ENCODE results near the gene PMM1. TPM values are rescaled to one million over a fixed set of nuclear protein-coding genes. Genes with fewer than 3 reads are reported as not detected.

Gene PMM1
- total and polyA plus RNA-seq, 2 experiments from 2014 or later = 29.4 to 78.2 TPM

DNA sequence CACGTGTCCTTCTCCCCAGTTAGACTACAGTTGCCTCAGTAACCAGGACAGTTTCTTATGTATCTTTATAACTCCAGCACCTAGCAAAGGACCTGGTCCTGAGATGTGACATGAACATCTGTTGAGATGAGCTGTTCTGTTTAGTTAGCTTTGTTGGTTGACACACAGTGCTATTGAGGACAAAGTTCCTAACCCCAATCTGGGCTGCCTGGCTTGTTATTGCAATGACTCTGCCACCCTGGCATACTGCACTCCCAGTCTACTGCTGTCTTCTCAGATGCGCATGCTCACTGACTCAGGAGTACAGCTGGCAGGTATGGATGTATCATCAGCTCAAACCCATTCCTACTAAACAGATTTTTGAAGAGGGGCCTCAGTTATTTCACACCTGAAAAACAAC is 23.8 kb upstream of the PMM1 start:
- no peak for DNase-seq
- H3K79me2 ChIP-seq (ENCODE audit: insufficient read depth) = peaks cover 96% of the 10 kb centered on the region

DNA sequence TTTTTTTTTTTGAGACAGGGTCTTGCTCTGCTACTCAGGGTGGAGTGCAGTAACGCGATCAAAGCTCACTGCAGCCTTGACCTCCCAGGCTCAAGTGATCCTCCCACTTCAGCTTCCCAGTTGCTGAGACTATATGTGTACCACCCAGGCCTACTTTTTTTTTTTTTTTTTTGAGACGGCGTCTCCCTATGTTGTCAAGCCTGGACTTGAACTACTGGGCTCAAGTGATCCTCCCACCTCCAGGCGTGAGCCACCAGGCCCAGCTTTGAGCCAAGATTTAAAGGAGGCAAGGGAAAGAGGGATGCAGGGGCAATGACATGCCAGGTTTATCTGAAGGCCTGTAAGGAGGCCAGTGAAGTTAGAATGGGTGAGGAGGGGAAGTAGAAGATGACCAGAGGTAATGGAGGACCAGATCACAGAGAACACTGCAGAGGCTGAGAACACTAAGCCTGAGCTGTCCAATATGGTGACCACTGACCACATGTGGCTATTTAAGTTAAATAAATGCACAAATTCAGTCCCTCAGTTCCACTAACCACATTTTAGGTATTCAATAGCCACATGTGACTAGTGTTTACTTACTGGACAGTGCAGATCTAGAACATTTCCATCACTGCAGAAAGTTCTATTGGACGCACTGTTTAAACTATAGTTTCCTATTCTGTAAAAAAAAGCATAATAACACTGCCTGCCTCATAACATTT is 23.1 kb upstream of the PMM1 start:
- Histone ChIP-seq H3K27ac (no peak overlapping the region), H3K79me2 (ENCODE audit: insufficient read depth) (peaks cover 89% of the 10 kb centered on the region), H4K20me1 (ENCODE audit: insufficient read depth) (no peaks in the 10 kb centered on the region), H3K9ac (no peak overlapping the region), H3K36me3 (ENCODE audit: low read depth) (no peaks in the 10 kb centered on the region), H3K4me3 (no peak overlapping the region), H3K4me1 (ENCODE audit: insufficient read depth) (no peaks in the 10 kb centered on the region), H3F3A (ENCODE audit: insufficient read depth) (peaks cover 7% of the 10 kb centered on the region; the same call in 1 of the 2 replicates), H2AFZ (no peak overlapping the region), H3K4me2 (ENCODE audit: unreplicated experiment) (no peak overlapping the region), H3K9me3 (ENCODE audit: low read depth) (no peaks in the 10 kb centered on the region), H3K9me2 (ENCODE audit: insufficient read depth) (no peaks in the 10 kb centered on the region), H3K27me3 (replicated peaks; ENCODE audit: insufficient read depth) (no peaks in the 10 kb centered on the region)
- DNase-seq = no peak
- in situ Hi-C loops (cut with MboI) = no loop called here
- 98 to 100% methylated on average over 6 of the region's 6 CpGs for WGBS, 2 experiments (ENCODE audit: low coverage in 1 of 2, low lambda C conversion rate in 2 of 2, missing lambda C conversion rate in 2 of 2)
- TF ChIP-seq EZH2phosphoT487 (IDR thresholded peaks at IDR 0.05; ENCODE audit: insufficient read depth, low read depth) = no peak
- TF ChIP-seq EZH2 (IDR thresholded peaks at IDR 0.05; ENCODE audit: insufficient read depth, poor library complexity, severe bottlenecking) = no peak

More for the DNA sequence above, 23.8 kb upstream of the PMM1 start:
- H3K36me3 ChIP-seq (ENCODE audit: low read depth) = no peaks in the 10 kb centered on the region
- no peaks in the 10 kb centered on the region for H3K9me2 ChIP-seq (ENCODE audit: insufficient read depth)
- H3K27ac ChIP-seq = no peak overlapping the region
- H3K4me2 ChIP-seq (ENCODE audit: unreplicated experiment) = no peak overlapping the region
- TF ChIP-seq EZH2phosphoT487 (IDR thresholded peaks at IDR 0.05; ENCODE audit: insufficient read depth, low read depth) (no peak), EZH2 (IDR thresholded peaks at IDR 0.05; ENCODE audit: insufficient read depth, poor library complexity, severe bottlenecking) (no peak)
- H3F3A ChIP-seq (ENCODE audit: insufficient read depth) = peaks cover 7% of the 10 kb centered on the region; the same call in 1 of the 2 replicates
- H3K9ac ChIP-seq = no peak overlapping the region
- H4K20me1 ChIP-seq (ENCODE audit: insufficient read depth) = no peaks in the 10 kb centered on the region
- in situ Hi-C loops (cut with MboI) = no loop called here
- no peaks in the 10 kb centered on the region for H3K27me3 ChIP-seq (replicated peaks; ENCODE audit: insufficient read depth)
- peaks cover 3% of the 10 kb centered on the region for H3K4me1 ChIP-seq (ENCODE audit: insufficient read depth)
- WGBS, 2 experiments (ENCODE audit: low coverage in 1 of 2, low lambda C conversion rate in 2 of 2, missing lambda C conversion rate in 2 of 2) = 100% methylated on average over 2 of the region's 2 CpGs
- no peak overlapping the region for H3K4me3 ChIP-seq
- H2AFZ ChIP-seq = no peak overlapping the region
- H3K9me3 ChIP-seq (ENCODE audit: low read depth) = no peaks in the 10 kb centered on the region

DNA sequence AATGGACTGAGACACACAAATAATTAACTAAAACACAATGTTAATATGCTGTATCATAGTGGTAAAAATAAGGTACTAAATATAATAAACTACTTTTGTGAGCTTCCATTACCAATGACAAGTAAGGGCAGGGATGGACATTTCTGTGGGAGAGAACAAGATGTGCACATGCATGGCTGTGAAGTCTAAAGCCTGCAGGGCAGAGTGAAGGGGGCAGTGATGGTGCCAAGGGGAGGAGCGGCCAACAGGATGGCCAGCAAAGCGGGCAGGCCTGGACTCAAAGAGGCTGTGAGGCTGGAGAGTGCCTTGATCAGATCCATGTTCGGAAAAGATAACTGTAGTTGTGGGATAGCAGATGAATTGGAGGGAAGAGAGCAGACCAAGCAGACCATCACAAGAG is 18.7 kb upstream of the PMM1 start:
- 95 to 96% methylated on average over 3 of the region's 3 CpGs for WGBS, 2 experiments (ENCODE audit: low coverage in 1 of 2, low lambda C conversion rate in 2 of 2, missing lambda C conversion rate in 2 of 2)

GRCh38 chr22:41603873-41604332 is 14.3 kb upstream of the PMM1 start:
- Histone ChIP-seq H3K9ac (no peak overlapping the region), H2AFZ (no peak overlapping the region), H3K27ac (no peak overlapping the region), H3K36me3 (ENCODE audit: low read depth) (peaks cover 50% of the 10 kb centered on the region), H3K4me1 (ENCODE audit: insufficient read depth) (no peaks in the 10 kb centered on the region), H3K79me2 (ENCODE audit: insufficient read depth) (0 out of 2 replicates have a peak, but pooled peaks cover under 1% of the 10 kb centered on the region), H3K9me3 (ENCODE audit: low read depth) (no peaks in the 10 kb centered on the region), H3K27me3 (replicated peaks; ENCODE audit: insufficient read depth) (no peaks in the 10 kb centered on the region), H3K4me3 (no peak overlapping the region), H3K9me2 (ENCODE audit: insufficient read depth) (no peaks in the 10 kb centered on the region), H3K4me2 (ENCODE audit: unreplicated experiment) (no peak overlapping the region), H4K20me1 (ENCODE audit: insufficient read depth) (no peaks in the 10 kb centered on the region), H3F3A (ENCODE audit: insufficient read depth) (peaks cover 16% of the 10 kb centered on the region)
- TF ChIP-seq EZH2phosphoT487 (IDR thresholded peaks at IDR 0.05; ENCODE audit: insufficient read depth, low read depth) (no peak), EZH2 (IDR thresholded peaks at IDR 0.05; ENCODE audit: insufficient read depth, poor library complexity, severe bottlenecking) (no peak)
- no peak for DNase-seq
- in situ Hi-C loops (cut with MboI) = no loop called here
- WGBS, 2 experiments (ENCODE audit: low coverage in 1 of 2, low lambda C conversion rate in 2 of 2, missing lambda C conversion rate in 2 of 2) = 87 to 100% methylated on average over 3 to 4 of the region's 4 CpGs

More for the DNA sequence above, 18.7 kb upstream of the PMM1 start:
- Histone ChIP-seq H3F3A (ENCODE audit: insufficient read depth) (no peaks in the 10 kb centered on the region), H2AFZ (no peak overlapping the region), H4K20me1 (ENCODE audit: insufficient read depth) (no peaks in the 10 kb centered on the region), H3K9ac (no peak overlapping the region), H3K27ac (no peak overlapping the region), H3K79me2 (ENCODE audit: insufficient read depth) (peaks cover 46% of the 10 kb centered on the region), H3K36me3 (ENCODE audit: low read depth) (peaks cover 29% of the 10 kb centered on the region), H3K4me2 (ENCODE audit: unreplicated experiment) (no peak overlapping the region), H3K9me2 (ENCODE audit: insufficient read depth) (no peaks in the 10 kb centered on the region), H3K4me1 (ENCODE audit: insufficient read depth) (no peaks in the 10 kb centered on the region), H3K27me3 (replicated peaks; ENCODE audit: insufficient read depth) (no peaks in the 10 kb centered on the region), H3K9me3 (ENCODE audit: low read depth) (no peaks in the 10 kb centered on the region), H3K4me3 (no peak overlapping the region)
- no peak for TF ChIP-seq EZH2 (IDR thresholded peaks at IDR 0.05; ENCODE audit: insufficient read depth, poor library complexity, severe bottlenecking)
- TF ChIP-seq EZH2phosphoT487 (IDR thresholded peaks at IDR 0.05; ENCODE audit: insufficient read depth, low read depth) = no peak
- no peak for DNase-seq
- in situ Hi-C loops (cut with MboI) = no loop called here

Measured in GM23248 (cell line).